ENCODE results near the gene NFATC3.
A peak's percentile ranks its signal among the peaks of the same experiment; 100 is the strongest.

The NFATC3 gene

GRCh38 chr16:68085259-68086071, at the start of gene NFATC3:
NFATC3 (plus strand) TSS chr16:68085370; CDS start chr16:68085682, 312 bp downstream.
- DNase-seq (ENCODE audit: low read depth): no peak

- DNase-seq (ENCODE audit: low read depth): no peak
These were observed 47.2 kb upstream of the NFATC3 start for GRCh38 chr16:68037841-68038597.

- no peak for DNase-seq (ENCODE audit: low read depth)
These were observed 44.5 kb upstream of the NFATC3 start for GRCh38 chr16:68040506-68041288.

- DNase-seq (ENCODE audit: low read depth): no peak
These were observed 43.4 kb upstream of the NFATC3 start for GRCh38 chr16:68041783-68042182.

GRCh38 chr16:68046106-68046505, 39.1 kb upstream of the NFATC3 start:
- DNase-seq (ENCODE audit: low read depth): no peak

- no peak for DNase-seq (ENCODE audit: low read depth)
These were observed 37.2 kb upstream of the NFATC3 start for GRCh38 chr16:68047987-68048386.

- no peak for DNase-seq (ENCODE audit: low read depth)
These were observed 35.7 kb upstream of the NFATC3 start for GRCh38 chr16:68049449-68049848.

GRCh38 chr16:68055395-68055794, 29.8 kb upstream of the NFATC3 start:
- no peak for DNase-seq (ENCODE audit: low read depth)

GRCh38 chr16:68059804-68060203, 25.4 kb upstream of the NFATC3 start:
- DNase-seq (ENCODE audit: low read depth): no peak

GRCh38 chr16:68061396-68061795, 23.8 kb upstream of the NFATC3 start:
- no peak for DNase-seq (ENCODE audit: low read depth)

GRCh38 chr16:68062910-68063393, 22.2 kb upstream of the NFATC3 start:
- no peak for DNase-seq (ENCODE audit: low read depth)

GRCh38 chr16:68064791-68065365, 20.3 kb upstream of the NFATC3 start:
- peak; percentile 74 for DNase-seq (ENCODE audit: low read depth)

GRCh38 chr16:68065716-68066305, 19.4 kb upstream of the NFATC3 start:
- DNase-seq (ENCODE audit: low read depth): peak; percentile 68

GRCh38 chr16:68066763-68067162, 18.4 kb upstream of the NFATC3 start:
- DNase-seq (ENCODE audit: low read depth): no peak

- DNase-seq (ENCODE audit: low read depth): no peak
These were observed 16.2 kb upstream of the NFATC3 start for GRCh38 chr16:68068926-68069325.

- DNase-seq (ENCODE audit: low read depth): no peak
These were observed 15.5 kb upstream of the NFATC3 start for GRCh38 chr16:68069511-68070248.

GRCh38 chr16:68070249-68070730, 14.9 kb upstream of the NFATC3 start:
- DNase-seq (ENCODE audit: low read depth): no peak

GRCh38 chr16:68070806-68071517, 14.2 kb upstream of the NFATC3 start:
- no peak for DNase-seq (ENCODE audit: low read depth)

GRCh38 chr16:68071518-68071901, 13.7 kb upstream of the NFATC3 start:
- no peak for DNase-seq (ENCODE audit: low read depth)

Measured in non-pigmented ciliary epithelial cell (primary cell).